ENCODE measurements around the gene ADCK1.

GRCh38 chr14:77843195-77843594 lies 43.3 kb downstream of the ADCK1 start:
- TF ChIP-seq, protein P1, sequence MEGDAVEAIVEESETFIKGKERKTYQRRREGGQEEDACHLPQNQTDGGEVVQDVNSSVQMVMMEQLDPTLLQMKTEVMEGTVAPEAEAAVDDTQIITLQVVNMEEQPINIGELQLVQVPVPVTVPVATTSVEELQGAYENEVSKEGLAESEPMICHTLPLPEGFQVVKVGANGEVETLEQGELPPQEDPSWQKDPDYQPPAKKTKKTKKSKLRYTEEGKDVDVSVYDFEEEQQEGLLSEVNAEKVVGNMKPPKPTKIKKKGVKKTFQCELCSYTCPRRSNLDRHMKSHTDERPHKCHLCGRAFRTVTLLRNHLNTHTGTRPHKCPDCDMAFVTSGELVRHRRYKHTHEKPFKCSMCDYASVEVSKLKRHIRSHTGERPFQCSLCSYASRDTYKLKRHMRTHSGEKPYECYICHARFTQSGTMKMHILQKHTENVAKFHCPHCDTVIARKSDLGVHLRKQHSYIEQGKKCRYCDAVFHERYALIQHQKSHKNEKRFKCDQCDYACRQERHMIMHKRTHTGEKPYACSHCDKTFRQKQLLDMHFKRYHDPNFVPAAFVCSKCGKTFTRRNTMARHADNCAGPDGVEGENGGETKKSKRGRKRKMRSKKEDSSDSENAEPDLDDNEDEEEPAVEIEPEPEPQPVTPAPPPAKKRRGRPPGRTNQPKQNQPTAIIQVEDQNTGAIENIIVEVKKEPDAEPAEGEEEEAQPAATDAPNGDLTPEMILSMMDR (conservative IDR thresholded peaks at IDR 0.05; ENCODE audit: low read length): no peak
- TF ChIP-seq EZH2phosphoT487 (IDR thresholded peaks at IDR 0.05; ENCODE audit: borderline replicate concordance, low read depth, low read length): no peak
